Neural progenitor cell (in vitro differentiated cells): Measurements from ENCODE around the gene ADGRD1.

Experiments
- CTCF ChIP-seq: fragments of 200-600 bp; sonication (generic); IDR thresholded peaks from 2 replicates; pipeline ENCODE4 v1.5.1; 2017; ENCODE audit warnings: antibody characterized with exemption, mild to moderate bottlenecking
- EZH2phosphoT487 ChIP-seq: fragments of 200-600 bp; sonication (generic); IDR thresholded peaks from 2 replicates; pipeline ENCODE4 v1.6.1; 2017; ENCODE audit warnings: antibody characterized with exemption

- no peak for TF ChIP-seq CTCF
- no peak for TF ChIP-seq EZH2phosphoT487
These were observed 27.5 kb downstream of the ADGRD1 start for GRCh38 chr12:130981074-130981742.
